GM18951 (cell line): ENCODE data around the gene ADI1.
"Not testable (repeated sequence)": the region's sequence is repeated elsewhere in the genome, so short reads cannot be mapped to it uniquely, and the experiment has no call there.

Experiments
- POLR2A ChIP-seq: IDR thresholded peaks from 4 replicates; pipeline ENCODE4 v1.6.1; 2011; ENCODE audit warnings: mild to moderate bottlenecking; ENCODE audit not compliant: insufficient read length, insufficient read depth; ENCODE audit errors: extremely low read depth
- in situ Hi-C: fragments of 300-500 bp; cut with MboI; formaldehyde crosslinking; loops from one replicate; pipeline ENCODE4 v1.12.0; 2022; ENCODE audit warnings: low sequenced_read_pairs, mixed read lengths, inconsistent platforms; ENCODE audit not compliant: unreplicated experiment

ADI1 gene

GRCh38 chr2:3494984-3495666 lies 24.2 kb downstream of the ADI1 start:
- in situ Hi-C loops, result no loop called here
- TF ChIP-seq POLR2A, result no peak

GRCh38 chr2:3493615-3494007 lies 25.7 kb downstream of the ADI1 start:
- in situ Hi-C loops, result no loop called here
- TF ChIP-seq POLR2A, result no peak

- no peak for TF ChIP-seq POLR2A
- in situ Hi-C loops, result no loop called here
These were observed 26.2 kb downstream of the ADI1 start for GRCh38 chr2:3492951-3493614.

GRCh38 chr2:3492475-3492787 lies 26.9 kb downstream of the ADI1 start:
- in situ Hi-C loops, result not testable (repeated sequence)

GRCh38 chr2:3491716-3492474 lies 27.4 kb downstream of the ADI1 start:
- in situ Hi-C loops, result no loop called here
- no peak for TF ChIP-seq POLR2A

GRCh38 chr2:3491306-3491705 lies 28.0 kb downstream of the ADI1 start:
- TF ChIP-seq POLR2A, result no peak
- in situ Hi-C loops, result no loop called here

- no peak for TF ChIP-seq POLR2A
- in situ Hi-C loops, result no loop called here
These were observed 28.9 kb downstream of the ADI1 start for GRCh38 chr2:3490191-3491170.

- in situ Hi-C loops, result no loop called here
These were observed 29.6 kb downstream of the ADI1 start for GRCh38 chr2:3489764-3490115.

GRCh38 chr2:3488855-3489763 lies 30.2 kb downstream of the ADI1 start:
- no peak for TF ChIP-seq POLR2A
- in situ Hi-C loops, result no loop called here

More at GRCh38 chr2:3489764-3490115, 29.6 kb downstream of the ADI1 start:
- TF ChIP-seq POLR2A, result no peak

- in situ Hi-C loops, result no loop called here
- no peak for TF ChIP-seq POLR2A
These were observed 31.2 kb downstream of the ADI1 start for GRCh38 chr2:3488061-3488531.

GRCh38 chr2:3487432-3487831 lies 31.9 kb downstream of the ADI1 start:
- in situ Hi-C loops, result no loop called here

GRCh38 chr2:3487028-3487425 lies 32.3 kb downstream of the ADI1 start:
- in situ Hi-C loops, result no loop called here
- TF ChIP-seq POLR2A, result no peak

More at GRCh38 chr2:3487432-3487831, 31.9 kb downstream of the ADI1 start:
- TF ChIP-seq POLR2A, result no peak
